IPS-NIHi7 (cell line): Measurements from ENCODE around the gene ZIC1.
A peak's percentile ranks its signal among the peaks of the same experiment; 100 is the strongest.

Experiments used
- DNase-seq: peaks from one replicate; pipeline ENCODE4 v3.0.0; 2012; ENCODE audit warnings: mixed read lengths; ENCODE audit errors: extremely low spot score

The ZIC1 gene

DNA sequence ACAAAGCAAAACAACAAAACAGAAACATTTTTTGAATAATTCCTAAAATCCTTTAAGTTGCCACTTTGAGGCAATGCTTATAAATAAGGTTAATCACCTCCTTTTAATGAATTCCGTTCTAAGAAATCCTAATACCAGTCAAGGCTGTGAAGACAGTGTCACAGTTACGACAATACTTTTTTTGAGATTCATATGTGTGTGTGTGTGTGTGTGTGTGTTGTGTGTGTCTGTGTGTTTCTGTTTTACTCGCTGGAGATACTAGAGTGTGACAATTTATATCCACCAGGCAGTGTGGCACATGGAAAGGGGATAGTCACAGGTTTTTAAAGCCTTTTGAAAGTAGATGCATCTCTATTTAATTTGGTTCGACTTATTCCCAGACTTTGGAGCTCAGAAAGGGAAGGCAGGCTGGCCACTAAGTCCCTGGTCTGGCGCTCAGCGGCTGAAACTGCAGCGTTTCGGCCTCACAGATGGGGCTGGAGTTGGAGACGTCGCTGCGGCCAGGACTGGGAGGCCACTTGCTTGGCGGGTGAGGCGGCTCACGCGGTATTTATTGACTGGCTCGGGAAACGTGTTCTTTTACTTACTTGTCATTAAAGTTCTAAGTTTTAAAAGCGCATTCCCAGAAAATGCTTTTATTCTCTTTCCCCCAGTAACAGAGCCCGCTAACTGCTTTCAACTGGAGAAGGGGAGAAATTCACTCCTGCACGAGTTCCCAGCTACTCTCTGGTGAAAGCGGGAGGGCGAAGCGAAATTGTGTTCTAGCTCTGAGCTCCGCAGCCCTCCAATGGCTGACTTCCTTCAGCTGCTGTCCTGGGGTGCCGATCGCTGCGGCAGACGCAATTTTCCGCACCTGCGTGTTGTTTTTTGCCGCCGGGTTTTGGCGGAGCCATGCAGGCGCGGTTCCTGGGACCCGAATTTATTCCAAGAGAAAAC lies 13.7 kb downstream of the ZIC1 start:
- peak; percentile 54 for DNase-seq

DNA sequence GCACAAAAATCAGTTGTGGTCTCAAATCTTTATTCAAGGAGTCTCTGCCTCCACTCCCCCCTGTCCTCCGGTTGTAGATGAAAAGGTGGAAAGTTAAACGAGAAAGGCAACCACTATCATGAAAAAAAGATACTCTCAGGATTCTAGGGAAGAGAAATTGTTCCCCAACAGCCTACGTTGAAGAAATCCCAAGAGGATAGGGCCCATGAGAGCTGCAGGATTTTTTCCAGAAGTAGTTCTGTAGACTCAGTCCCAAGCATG lies 14.3 kb downstream of the ZIC1 start:
- no peak for DNase-seq

DNA sequence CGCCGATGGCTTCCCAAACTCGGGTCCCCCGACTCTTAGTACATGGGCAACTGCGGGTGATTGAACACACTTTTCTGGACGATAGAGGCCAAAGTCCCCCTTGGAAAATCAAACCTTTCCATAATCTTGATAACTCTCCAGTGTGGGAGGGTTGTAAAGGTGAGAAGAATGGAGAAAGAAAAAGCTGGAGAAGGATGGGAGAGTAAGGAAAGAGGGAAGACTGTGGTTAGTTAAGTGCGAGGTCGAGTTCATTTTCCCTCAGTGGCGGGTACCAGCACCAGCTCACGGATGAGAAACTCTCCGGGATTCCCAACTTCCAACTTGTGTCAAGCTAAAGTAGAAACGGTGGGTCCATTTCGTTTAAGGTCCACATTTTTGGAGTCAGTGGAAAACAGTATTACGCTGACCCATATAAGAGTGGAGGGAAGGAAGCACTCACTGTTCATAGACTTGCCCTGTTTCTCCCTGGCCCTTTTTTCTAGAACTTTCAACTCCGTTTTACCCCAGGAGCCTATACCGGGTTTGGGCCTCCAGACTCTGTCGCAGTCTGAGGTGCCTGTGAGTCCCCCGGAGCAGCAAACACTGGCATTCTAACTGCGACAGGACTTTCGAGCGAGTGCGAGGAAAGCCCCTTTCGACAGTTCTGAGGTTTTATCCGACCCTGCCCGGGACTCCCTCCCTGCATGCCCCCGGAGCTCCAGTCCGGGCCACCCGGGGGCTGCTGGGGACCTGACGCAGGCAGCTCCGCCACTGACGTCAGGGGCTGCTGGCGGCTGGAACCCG lies 14.8 kb downstream of the ZIC1 start:
- no peak for DNase-seq

DNA sequence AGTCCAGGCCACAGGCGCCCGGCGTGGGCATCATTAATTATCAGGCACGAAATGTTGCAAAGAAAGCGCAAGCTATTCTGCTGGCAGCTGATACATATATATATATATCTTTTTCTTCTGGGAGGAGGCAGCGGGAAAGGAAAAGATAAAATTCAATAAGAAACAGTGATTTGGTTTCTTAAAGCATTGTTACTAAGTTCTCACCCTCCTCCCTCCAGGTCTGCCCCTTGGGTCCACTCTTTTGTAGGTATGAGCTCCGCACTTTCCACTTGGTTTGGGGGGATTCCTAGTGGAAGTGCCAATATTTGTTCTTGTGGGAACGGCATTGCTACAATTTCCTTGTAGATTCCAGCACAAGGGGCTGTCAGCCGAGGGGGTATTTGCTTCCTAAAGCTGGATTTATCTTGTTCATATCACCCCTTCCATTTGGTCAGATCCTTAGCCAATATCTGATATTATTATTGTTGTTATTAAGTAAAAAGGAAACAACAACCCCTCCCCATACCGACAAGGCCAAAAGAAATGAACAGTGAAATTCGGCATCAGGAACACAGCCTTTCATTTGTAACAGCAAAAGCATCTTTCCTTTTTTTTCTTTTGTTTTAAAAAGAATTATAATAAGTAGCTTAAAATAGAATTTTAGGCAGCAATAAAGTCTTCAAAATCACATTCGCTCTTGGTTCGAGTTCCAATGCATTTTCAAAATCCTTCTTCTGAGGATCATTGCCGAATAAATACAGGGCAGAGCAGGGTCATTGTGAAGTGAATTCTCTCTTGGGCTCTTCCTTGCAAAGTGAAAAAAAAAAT lies 15.6 kb downstream of the ZIC1 start:
- no peak for DNase-seq

DNA sequence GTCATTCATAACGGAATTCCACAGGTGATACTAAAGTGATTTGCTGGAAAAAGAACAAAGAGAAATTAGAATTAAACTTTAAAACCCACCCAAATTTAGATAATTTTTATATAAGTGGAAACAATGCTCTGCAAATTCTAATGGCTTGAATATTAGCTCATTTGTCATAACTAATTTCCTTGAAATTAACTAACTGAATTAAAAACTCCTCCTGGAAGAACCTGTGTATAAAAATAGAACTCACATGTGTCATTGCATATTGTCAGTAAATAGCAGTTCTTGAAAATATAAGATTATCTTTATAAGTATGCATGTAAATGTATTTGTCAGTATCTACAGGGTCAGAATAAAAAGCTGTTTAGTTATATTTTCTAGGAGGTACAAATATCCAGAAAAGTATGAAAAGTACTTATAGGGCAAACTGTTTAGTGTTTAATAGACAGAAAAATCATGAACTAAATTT lies 16.3 kb downstream of the ZIC1 start:
- no peak for DNase-seq

DNA sequence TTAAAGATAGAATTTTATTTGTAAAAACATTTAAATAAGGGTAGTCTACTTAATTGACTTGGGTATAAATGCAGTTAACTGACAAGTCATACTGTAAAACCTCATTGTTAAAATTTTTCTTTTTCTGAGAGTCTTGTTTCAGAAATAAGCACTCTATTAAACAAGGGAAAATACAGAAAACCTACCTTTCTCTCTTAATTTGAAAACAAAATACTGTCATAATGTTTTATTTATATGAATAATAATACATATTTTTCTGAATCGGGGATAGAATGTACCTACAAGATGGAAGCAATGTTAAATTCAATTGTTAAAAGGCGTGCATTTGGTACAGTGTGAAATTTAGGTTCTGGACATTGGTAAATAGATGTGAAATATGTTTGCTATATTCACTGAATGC lies 17.8 kb downstream of the ZIC1 start:
- no peak for DNase-seq

DNA sequence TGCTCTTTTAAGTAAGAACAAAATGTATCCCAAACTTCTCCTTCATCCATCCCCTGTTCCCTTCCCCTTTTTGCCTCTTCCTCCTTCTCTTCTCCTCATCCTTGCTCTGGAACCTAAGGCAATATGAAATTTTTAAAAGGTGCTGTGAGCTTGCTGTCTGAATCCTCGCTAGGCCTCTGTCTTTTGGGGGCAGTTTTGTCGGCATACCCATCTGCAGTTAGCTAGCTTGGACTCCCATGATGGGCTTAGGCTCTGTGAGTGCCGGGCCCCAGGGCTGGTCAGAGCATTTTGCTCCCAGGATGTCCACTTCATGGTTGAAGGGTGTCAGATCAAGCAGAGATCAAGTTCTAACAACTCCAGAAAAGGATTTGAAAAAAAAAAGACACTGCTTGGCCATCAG lies 18.6 kb downstream of the ZIC1 start:
- no peak for DNase-seq

DNA sequence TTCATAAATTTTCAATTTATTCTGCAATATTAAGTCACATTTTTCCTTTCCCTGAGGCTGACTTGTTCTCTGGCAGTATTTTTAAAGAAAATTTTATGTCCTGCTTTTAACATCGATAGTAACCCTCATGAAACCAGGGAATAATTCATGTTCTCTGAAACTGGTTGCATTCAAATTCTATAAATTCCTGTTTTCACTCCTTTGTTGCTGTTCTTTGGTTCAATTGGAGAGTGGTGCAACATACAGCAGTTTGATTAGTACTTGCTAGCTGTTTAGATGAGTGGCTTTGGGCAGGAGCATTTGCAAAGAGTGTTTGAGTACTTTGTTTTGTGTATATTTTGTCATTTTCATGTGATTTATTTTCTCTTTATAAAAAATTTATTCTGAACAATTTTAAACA lies 19.2 kb downstream of the ZIC1 start:
- DNase-seq = no peak

DNA sequence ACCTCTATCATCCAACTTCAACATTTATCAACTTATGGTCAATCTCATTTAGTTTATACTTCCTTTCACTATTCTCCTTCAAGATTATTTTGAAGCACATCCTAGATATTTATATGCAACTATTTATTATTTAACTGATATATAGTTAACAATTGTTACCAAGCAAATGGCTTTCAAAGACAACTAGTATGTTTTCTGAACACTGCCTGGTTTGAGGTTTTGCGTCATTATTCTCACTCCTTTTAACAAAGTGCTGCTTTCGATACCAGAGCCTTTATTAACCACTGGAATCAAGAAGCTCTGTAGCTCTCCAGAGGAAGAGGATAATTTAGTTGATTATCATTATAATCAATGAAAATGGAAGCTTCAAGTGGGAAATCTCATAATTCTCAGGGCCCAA lies 19.6 kb downstream of the ZIC1 start:
- no peak for DNase-seq

DNA sequence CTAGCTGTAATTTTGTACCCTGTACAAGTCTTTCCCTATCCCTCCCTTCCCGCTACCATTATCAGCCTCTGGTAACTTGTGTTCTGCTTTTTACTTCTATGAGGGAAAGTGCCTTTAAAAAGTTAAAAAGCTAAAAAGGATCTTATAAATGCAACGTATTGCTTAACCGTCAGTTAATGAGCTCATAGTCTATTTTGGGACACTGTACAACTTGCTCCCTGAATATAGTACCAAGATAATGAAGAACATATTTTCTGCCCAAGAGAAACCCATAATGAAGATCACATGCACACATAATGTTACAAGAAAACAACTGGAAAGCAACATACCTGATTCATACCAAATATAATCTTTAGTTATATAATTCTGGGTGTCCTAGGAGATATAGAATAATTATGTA lies 22.6 kb downstream of the ZIC1 start:
- no peak for DNase-seq

DNA sequence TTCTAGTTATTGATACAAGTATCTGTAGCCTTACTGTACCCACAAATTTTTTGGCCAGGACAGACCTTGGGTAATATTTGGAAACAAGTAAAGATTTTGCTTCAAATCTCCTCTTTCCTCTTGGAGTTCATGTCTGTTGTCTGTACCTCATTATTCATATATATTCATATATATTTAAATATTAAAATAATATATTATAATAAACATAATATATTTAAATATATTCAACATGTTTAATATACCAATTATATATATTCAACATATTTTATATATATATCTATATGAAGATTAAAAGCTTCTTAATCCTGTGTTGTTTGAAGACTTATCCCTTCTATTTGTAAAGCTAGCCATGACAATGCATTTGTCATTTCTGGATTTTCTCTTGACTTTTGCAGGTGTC lies 38.1 kb downstream of the ZIC1 start:
- no peak for DNase-seq

DNA sequence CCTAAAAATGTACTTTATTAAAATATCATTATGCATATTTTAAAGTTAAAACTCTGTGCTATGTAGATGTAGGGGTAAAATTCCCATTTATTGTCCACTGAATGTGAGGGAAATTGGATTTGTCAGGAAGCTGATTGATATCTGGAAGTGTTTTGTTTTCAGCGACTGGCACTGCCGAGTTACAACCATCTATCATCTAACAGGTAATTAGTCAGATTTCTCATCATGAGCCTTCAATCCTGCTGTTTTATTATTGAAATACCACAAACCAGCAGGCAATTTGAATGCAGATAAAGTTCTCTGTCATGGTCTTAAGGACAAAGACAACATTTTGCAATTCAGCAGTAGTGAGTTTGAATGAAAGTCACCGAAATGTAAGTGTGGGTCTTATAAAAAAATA lies 40.5 kb downstream of the ZIC1 start:
- DNase-seq = no peak

DNA sequence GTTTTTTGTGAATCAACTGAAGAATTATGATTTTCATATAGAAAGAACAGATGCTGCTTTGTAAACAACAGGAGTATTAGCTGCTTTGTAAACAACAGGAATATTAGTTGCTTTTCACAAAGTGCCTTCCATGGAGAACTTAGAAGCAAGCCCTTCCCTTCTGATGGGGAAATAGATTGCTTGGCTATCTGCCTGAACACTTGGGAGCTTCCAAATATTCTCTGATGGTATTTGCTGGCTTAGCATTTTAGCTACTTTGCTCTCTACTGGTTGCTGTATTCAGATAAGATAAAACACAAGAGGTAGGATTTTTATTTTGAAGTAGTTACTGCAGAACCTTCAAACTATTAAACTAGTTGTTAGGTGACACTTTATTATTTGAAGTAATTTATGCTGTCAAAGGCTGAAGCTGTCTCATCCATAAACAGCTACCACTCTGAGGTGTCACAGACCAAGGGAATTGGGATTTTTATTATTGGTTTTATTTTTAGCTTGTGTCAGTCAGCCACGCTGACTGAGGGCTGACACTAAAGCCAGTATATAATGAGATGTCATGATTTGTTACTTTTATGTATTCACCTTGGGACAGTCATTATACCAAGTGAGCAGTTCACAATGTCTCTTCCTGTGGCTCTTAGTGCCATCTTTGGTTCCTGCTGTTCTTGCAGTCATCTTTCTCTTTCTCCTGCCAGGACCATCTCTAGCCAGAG lies 50.0 kb downstream of the ZIC1 start:
- no peak for DNase-seq

DNA sequence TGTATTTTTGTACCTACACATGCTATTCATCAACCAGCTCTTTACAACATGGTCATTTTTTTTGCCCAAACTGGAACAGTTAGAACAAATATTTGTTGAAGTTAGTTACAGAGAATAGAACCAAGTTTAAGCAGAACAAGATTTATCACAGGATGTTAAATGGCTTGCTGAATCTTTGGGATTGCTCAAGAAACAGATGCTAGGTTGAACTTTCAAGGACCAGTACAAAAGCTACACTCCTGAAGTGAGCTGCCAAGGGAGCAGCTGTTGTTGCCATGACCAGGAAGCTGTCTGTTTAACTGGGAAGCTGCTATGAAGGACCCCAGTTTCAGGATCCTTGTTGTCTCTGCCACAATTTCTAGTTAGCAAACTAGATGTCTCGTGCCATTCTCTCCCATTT lies 53.7 kb downstream of the ZIC1 start:
- DNase-seq = no peak
